ENCODE data around the gene SH2D3A. TPM values are rescaled to one million over a fixed set of nuclear protein-coding genes. Genes with fewer than 3 reads are reported as not detected.
A peak's percentile ranks its signal among the peaks of the same experiment; 100 is the strongest.

Gene SH2D3A
- total RNA-seq: 1 to 10 TPM in 1 of 9 donors, under 1 TPM in 6, not detected in 2; 0.11 to 1.7 (median 0.41) TPM
- polyA plus RNA-seq: under 1 TPM; 0.22 to 0.64 (median 0.40) TPM
- long read RNA-seq, donor 1: 0 reads
- long read RNA-seq, donor 2: 0 reads
- long read RNA-seq, donor 3: 0 reads
- long read RNA-seq, donor 4, partial matches to known transcripts: 1 of 1 reads
- long read RNA-seq, donor 4, other reads (novel, unspliced or antisense): 0 of 1 reads
- long read RNA-seq, donor 5, partial matches to known transcripts: 0 of 1 reads
- long read RNA-seq, donor 5, other reads (novel, unspliced or antisense): 0 of 1 reads
- long read RNA-seq, donor 6, partial matches to known transcripts: 1 of 1 reads
- long read RNA-seq, donor 6, other reads (novel, unspliced or antisense): 0 of 1 reads
- long read RNA-seq, donor 7: 0 reads
- long read RNA-seq, donor 8: 0 reads
- long read RNA-seq, donor 9: 0 reads
- long read RNA-seq, donor 10: 0 reads

DNA sequence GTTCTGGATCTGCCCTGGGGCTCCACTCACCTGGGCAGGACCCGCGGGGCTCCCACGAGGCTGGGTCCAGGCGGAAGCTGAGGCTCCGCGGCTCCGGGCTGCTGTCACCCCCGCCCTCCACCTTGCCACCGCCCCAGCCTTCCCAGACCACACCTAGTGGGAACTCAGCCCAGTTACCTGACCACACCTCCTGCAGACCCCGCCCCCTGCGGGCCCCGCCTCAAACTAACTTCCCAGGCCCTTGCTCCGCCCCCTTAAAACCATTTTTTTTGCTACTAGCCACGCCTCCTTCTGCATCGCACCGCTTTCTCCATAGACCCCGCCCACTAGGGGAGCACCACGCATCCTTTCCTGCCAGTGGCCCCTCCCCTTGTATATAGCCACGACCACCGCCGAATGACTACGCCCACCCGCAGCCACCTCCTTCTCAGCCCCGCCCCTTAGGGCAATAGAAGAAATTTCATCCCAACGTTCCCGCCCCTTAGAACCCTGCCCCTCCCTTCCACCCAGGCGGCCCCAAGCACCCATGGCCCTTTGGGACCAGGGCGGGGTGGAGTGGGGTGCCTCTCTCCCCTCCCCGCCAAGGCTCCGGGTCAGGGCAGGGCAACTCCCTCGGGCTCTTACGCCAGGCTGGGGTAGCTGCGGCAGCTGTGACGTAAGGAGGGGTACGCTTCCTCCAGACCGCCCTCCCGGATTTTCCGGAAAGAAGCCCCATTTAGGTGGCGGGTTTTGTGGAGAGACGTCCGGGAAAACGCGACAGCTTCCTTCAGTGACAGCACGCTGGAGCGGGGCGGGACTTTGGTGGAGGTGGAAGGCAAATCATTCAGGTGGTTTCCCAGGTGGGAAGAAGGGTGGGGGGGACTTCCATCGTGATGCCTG is at the start of gene SH2D3A:
Gene SH2D3A, minus strand, starts transcription at position 79 of the 879 bp plus-strand sequence. CDS start 3,687 bp downstream, outside the sequence.
- intact Hi-C loops (cut with DNase I): no loop called here

DNA sequence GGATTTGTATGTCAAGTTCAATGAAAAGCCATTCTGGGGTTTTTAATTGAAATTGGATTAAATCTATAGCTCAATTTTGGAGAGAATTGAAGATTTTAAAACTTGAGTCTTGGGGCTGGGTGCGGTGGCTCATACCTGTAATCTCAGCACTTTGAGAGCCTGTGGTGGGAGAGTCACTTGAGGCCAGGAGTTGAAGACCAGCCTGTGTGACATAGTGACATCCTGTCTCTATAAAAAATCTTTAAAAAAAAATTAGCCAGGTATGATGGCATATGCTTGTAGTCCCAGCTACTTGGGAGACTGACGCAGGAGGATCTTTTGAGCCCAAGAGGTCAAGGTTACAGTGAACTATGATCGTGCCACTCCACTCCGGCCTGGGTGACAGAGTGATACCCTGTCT is 46.4 kb upstream of the SH2D3A start:
- WGBS, 4 donors: 57 to 64% (median 62%) methylated on average over 4 of the region's 4 CpGs
- Histone ChIP-seq H3K4me3 (no peak overlapping the region), H3K36me3 (replicated peaks in 1 of 2) (no peaks in the 10 kb centered on the region), H3K9me3 (replicated peaks in 1 of 3) (no peaks in the 10 kb centered on the region), H3K27me3 (no peaks in the 10 kb centered on the region), H3K4me1 (replicated peaks in 1 of 2) (no peaks in the 10 kb centered on the region), H3K27ac (no peak overlapping the region)
- no peak for TF ChIP-seq POLR2A (IDR thresholded peaks at IDR 0.05)
- TF ChIP-seq, protein P1, sequence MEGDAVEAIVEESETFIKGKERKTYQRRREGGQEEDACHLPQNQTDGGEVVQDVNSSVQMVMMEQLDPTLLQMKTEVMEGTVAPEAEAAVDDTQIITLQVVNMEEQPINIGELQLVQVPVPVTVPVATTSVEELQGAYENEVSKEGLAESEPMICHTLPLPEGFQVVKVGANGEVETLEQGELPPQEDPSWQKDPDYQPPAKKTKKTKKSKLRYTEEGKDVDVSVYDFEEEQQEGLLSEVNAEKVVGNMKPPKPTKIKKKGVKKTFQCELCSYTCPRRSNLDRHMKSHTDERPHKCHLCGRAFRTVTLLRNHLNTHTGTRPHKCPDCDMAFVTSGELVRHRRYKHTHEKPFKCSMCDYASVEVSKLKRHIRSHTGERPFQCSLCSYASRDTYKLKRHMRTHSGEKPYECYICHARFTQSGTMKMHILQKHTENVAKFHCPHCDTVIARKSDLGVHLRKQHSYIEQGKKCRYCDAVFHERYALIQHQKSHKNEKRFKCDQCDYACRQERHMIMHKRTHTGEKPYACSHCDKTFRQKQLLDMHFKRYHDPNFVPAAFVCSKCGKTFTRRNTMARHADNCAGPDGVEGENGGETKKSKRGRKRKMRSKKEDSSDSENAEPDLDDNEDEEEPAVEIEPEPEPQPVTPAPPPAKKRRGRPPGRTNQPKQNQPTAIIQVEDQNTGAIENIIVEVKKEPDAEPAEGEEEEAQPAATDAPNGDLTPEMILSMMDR (IDR thresholded peaks at IDR 0.05): no peak
- intact Hi-C loops (cut with DNase I): no loop called here
- no peak for DNase-seq

More for the DNA sequence above, at the start of gene SH2D3A:
- Histone ChIP-seq H3K27me3 (no peaks in the 10 kb centered on the region), H3K36me3 (replicated peaks in 1 of 2) (no peaks in the 10 kb centered on the region), H3K4me1 (replicated peaks in 1 of 2) (peaks cover 6 to 11% of the 10 kb centered on the region in 2 donors), H3K27ac (no peak within 1 kb of the TSS), H3K9me3 (replicated peaks in 1 of 3) (no peaks in the 10 kb centered on the region), H3K4me3 (peak within 1 kb of the TSS in 1 of 4 donors; percentile 11)
- TF ChIP-seq, protein P1 (IDR thresholded peaks at IDR 0.05): no peak
- no peak for TF ChIP-seq POLR2A (IDR thresholded peaks at IDR 0.05)
- peak in 6 of 7 donors; percentile 42 to 71 (median 64) for DNase-seq
- 4 to 7% (median 5%) methylated on average over 25 to 47 of the region's 47 CpGs for WGBS, 4 donors

DNA sequence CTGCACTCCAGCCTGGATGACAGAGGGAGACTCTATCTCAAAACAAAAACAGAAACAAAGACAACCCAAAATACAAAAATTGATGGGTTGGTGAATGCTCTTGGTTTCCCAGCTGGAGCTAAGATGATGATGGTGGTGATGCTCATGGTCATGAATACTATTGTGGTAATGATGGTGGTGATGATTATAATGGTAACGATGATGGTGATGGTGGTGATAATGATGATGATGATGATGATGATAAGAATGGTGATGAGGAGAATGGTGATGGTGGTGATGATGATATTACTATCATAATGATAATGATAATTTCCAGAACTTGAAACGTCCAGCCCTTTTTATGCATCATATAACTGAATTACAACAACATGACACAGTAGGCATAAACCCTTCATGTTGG is 45.4 kb upstream of the SH2D3A start:
- no peaks in the 10 kb centered on the region for H3K4me1 ChIP-seq (replicated peaks in 1 of 2)
- H3K36me3 ChIP-seq (replicated peaks in 1 of 2): no peaks in the 10 kb centered on the region
- no peak for DNase-seq
- no peaks in the 10 kb centered on the region for H3K9me3 ChIP-seq (replicated peaks in 1 of 3)
- no peak overlapping the region for H3K4me3 ChIP-seq
- WGBS, 4 donors: 76 to 98% (median 81%) methylated on average over 2 of the region's 2 CpGs
- no peaks in the 10 kb centered on the region for H3K27me3 ChIP-seq
- intact Hi-C loops (cut with DNase I): no loop called here
- no peak for TF ChIP-seq POLR2A (IDR thresholded peaks at IDR 0.05)
- TF ChIP-seq, protein P1 (IDR thresholded peaks at IDR 0.05): no peak
- no peak overlapping the region for H3K27ac ChIP-seq

DNA sequence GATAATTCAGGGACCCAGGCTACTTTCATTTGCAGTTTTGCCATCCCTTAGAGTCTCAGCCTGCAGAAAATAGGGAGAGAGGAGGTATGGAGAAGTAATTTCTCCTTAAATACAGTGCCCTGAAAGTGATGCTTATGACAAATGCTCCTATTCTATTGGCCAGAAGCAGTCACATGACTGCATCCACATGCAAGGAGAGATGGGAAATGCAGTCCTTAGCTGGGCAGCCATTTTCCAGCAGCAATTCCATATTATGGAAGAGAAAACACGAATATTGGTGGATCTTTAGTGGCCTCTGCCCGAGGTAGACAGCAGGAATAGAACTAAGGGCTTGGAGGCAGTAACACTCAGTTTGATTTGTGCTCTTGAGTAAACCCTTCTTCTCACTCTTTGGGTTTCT is 44.7 kb upstream of the SH2D3A start:
- intact Hi-C loops (cut with DNase I): no loop called here
- TF ChIP-seq POLR2A (IDR thresholded peaks at IDR 0.05): no peak
- TF ChIP-seq, protein P1 (IDR thresholded peaks at IDR 0.05): no peak
- no peak overlapping the region for H3K27ac ChIP-seq
- no peaks in the 10 kb centered on the region for H3K36me3 ChIP-seq (replicated peaks in 1 of 2)
- peak in 1 of 7 donors; percentile 38 for DNase-seq
- no peak overlapping the region for H3K4me3 ChIP-seq
- H3K4me1 ChIP-seq (replicated peaks in 1 of 2): no peaks in the 10 kb centered on the region
- no peaks in the 10 kb centered on the region for H3K9me3 ChIP-seq (replicated peaks in 1 of 3)
- WGBS, 4 donors: 15 to 45% (median 34%) methylated on average over 2 of the region's 2 CpGs
- H3K27me3 ChIP-seq: no peaks in the 10 kb centered on the region

All from adrenal gland (tissue), 19 donors.